ENCODE data around the gene ACTG2. TPM values are rescaled to one million over a fixed set of nuclear protein-coding genes. Genes with fewer than 3 reads are reported as not detected.

ACTG2 gene
- total RNA-seq, 3 donors from 2014 or later, result 3.8 to 108 (median 54.6) TPM

- Histone ChIP-seq H3K4me3 (no peak overlapping the region), H3K27ac (no peak overlapping the region), H3K9me3 (no peaks in the 10 kb centered on the region), H3K27me3 (no peaks in the 10 kb centered on the region), H3K4me1 (no peaks in the 10 kb centered on the region), H3K36me3 (no peaks in the 10 kb centered on the region)
- DNase-seq (ENCODE audit: low spot score in 2 of 2), result no peak
- intact Hi-C loops (cut with DNase I; ENCODE audit: low total_unique reads), result loop anchor here (10.0 kb wide), 1 partner anchor 64 kb away; the partner anchor contains the start of gene TET3
- TF ChIP-seq POLR2A (IDR thresholded peaks at IDR 0.05), result no peak
- no peak for TF ChIP-seq POLR2AphosphoS5 (IDR thresholded peaks at IDR 0.05)
- no peak for TF ChIP-seq CTCF (IDR thresholded peaks at IDR 0.05)
Observed at GRCh38 chr2:73920577-73921545, 28.1 kb downstream of the ACTG2 start.

GRCh38 chr2:73921581-73921980 lies 28.8 kb downstream of the ACTG2 start:
- Histone ChIP-seq H3K4me1 (no peaks in the 10 kb centered on the region), H3K9me3 (no peaks in the 10 kb centered on the region), H3K4me3 (no peak overlapping the region), H3K27ac (no peak overlapping the region), H3K27me3 (no peaks in the 10 kb centered on the region), H3K36me3 (no peaks in the 10 kb centered on the region)
- no peak for DNase-seq (ENCODE audit: low spot score in 2 of 2)
- intact Hi-C loops (cut with DNase I; ENCODE audit: low total_unique reads), result loop anchor here (10.0 kb wide), 1 partner anchor 63 kb away; the partner anchor contains the start of gene TET3
- TF ChIP-seq CTCF (IDR thresholded peaks at IDR 0.05), result no peak
- no peak for TF ChIP-seq POLR2A (IDR thresholded peaks at IDR 0.05)
- TF ChIP-seq POLR2AphosphoS5 (IDR thresholded peaks at IDR 0.05), result no peak

- TF ChIP-seq POLR2A (IDR thresholded peaks at IDR 0.05) (no peak), CTCF (IDR thresholded peaks at IDR 0.05) (no peak), POLR2AphosphoS5 (IDR thresholded peaks at IDR 0.05) (no peak)
- no peak overlapping the region for H3K4me3 ChIP-seq
- intact Hi-C loops (cut with DNase I; ENCODE audit: low total_unique reads), result loop anchor here (10.0 kb wide), 1 partner anchor 62 kb away; the partner anchor contains the start of gene TET3
- H3K36me3 ChIP-seq, result no peaks in the 10 kb centered on the region
- H3K9me3 ChIP-seq, result no peaks in the 10 kb centered on the region
- no peak overlapping the region for H3K27ac ChIP-seq
- no peaks in the 10 kb centered on the region for H3K4me1 ChIP-seq
- DNase-seq (ENCODE audit: low spot score in 2 of 2), result no peak
- no peaks in the 10 kb centered on the region for H3K27me3 ChIP-seq
Observed at GRCh38 chr2:73922681-73923080, 29.9 kb downstream of the ACTG2 start.

- Histone ChIP-seq H3K9me3 (no peaks in the 10 kb centered on the region), H3K4me1 (no peaks in the 10 kb centered on the region), H3K27me3 (no peaks in the 10 kb centered on the region), H3K27ac (no peak overlapping the region), H3K36me3 (no peaks in the 10 kb centered on the region), H3K4me3 (no peak overlapping the region)
- DNase-seq (ENCODE audit: low spot score in 2 of 2), result no peak
- intact Hi-C loops (cut with DNase I; ENCODE audit: low total_unique reads), result loop anchor here (10.0 kb wide), 1 partner anchor 60 kb away; the partner anchor contains the start of gene TET3
- no peak for TF ChIP-seq POLR2AphosphoS5 (IDR thresholded peaks at IDR 0.05)
- no peak for TF ChIP-seq POLR2A (IDR thresholded peaks at IDR 0.05)
- no peak for TF ChIP-seq CTCF (IDR thresholded peaks at IDR 0.05)
Observed at GRCh38 chr2:73925033-73925704, 32.4 kb downstream of the ACTG2 start.

All from breast epithelium (tissue), 4 donors.